Choroid plexus epithelial cell (primary cell): ENCODE results near the gene ST7.

Experiments
- DNase-seq: peaks from one replicate; pipeline ENCODE4 v3.0.0-alpha.2; 2010; ENCODE audit warnings: low read depth
- H3K4me3 ChIP-seq: 2 replicates; pipeline ENCODE4 v1.5.1; 2011; ENCODE audit warnings: low read depth, mild to moderate bottlenecking, control low read depth, low read length, moderate library complexity
- TF ChIP-seq, protein P1 (sequence below): conservative IDR thresholded peaks from 2 replicates; pipeline ENCODE4 v1.5.1; 2011; ENCODE audit warnings: low read depth, mild to moderate bottlenecking, control low read depth, inconsistent platforms, low read length, moderate library complexity

Gene ST7

DNA sequence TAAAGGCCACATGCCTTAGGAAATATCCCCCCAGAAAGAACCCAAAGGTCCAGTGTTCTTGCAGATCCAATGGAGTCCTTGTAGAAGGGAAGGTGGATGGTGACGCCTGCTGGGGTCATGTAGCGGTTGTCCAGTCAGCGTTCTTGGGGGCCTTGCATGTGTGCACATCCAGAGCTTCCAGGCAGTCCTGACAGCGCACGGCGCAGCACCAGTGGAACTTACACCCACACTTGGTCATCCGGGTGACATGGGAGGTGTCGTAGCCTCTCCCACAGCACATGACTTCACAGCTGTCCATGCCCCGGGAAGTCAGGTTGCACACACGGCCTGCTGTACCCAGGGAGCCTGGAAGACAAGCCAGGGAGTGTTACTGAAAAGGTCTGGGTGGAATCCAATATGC is 324.7 kb downstream of the ST7 start:
- TF ChIP-seq, protein P1, sequence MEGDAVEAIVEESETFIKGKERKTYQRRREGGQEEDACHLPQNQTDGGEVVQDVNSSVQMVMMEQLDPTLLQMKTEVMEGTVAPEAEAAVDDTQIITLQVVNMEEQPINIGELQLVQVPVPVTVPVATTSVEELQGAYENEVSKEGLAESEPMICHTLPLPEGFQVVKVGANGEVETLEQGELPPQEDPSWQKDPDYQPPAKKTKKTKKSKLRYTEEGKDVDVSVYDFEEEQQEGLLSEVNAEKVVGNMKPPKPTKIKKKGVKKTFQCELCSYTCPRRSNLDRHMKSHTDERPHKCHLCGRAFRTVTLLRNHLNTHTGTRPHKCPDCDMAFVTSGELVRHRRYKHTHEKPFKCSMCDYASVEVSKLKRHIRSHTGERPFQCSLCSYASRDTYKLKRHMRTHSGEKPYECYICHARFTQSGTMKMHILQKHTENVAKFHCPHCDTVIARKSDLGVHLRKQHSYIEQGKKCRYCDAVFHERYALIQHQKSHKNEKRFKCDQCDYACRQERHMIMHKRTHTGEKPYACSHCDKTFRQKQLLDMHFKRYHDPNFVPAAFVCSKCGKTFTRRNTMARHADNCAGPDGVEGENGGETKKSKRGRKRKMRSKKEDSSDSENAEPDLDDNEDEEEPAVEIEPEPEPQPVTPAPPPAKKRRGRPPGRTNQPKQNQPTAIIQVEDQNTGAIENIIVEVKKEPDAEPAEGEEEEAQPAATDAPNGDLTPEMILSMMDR: no peak
- no peak overlapping the region for H3K4me3 ChIP-seq
- no peak for DNase-seq

DNA sequence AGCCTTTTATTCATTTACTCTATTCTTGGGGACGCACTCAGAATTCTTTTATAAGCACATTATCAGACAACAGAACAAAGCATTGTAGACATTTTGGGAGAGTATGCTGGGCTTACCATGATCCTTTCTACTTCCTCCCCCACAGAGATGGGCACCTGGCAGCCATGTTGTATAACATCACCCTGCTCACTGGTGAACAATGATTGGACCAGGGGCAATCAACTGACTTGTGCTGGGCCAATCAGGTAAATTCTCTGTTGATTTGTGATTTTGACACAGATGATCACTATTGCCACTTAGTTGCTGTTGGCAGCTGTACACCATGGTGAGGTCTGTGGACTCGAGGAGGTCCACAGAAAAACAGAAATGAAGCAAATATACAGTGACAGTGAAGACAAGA is 325.9 kb downstream of the ST7 start:
- TF ChIP-seq, protein P1: no peak
- DNase-seq: no peak
- no peak overlapping the region for H3K4me3 ChIP-seq
